GM12864 (cell line): ENCODE data around the gene CPNE5.

Experiments used
- DNase-seq: peaks from one replicate; pipeline ENCODE4 v3.0.0-alpha.2; 2011; ENCODE audit warnings: low read depth
- H3K4me3 ChIP-seq: 2 replicates; pipeline ENCODE4 v1.5.1; 2011; ENCODE audit warnings: mild to moderate bottlenecking, low read depth, low read length, control low read depth
- TF ChIP-seq, protein P1 (sequence below): IDR thresholded peaks from 2 replicates; pipeline ENCODE4 v1.5.1; 2011; ENCODE audit warnings: low read depth, mild to moderate bottlenecking, moderate library complexity, low read length, control low read depth, inconsistent platforms; ENCODE audit errors: missing control alignments

Gene CPNE5

DNA sequence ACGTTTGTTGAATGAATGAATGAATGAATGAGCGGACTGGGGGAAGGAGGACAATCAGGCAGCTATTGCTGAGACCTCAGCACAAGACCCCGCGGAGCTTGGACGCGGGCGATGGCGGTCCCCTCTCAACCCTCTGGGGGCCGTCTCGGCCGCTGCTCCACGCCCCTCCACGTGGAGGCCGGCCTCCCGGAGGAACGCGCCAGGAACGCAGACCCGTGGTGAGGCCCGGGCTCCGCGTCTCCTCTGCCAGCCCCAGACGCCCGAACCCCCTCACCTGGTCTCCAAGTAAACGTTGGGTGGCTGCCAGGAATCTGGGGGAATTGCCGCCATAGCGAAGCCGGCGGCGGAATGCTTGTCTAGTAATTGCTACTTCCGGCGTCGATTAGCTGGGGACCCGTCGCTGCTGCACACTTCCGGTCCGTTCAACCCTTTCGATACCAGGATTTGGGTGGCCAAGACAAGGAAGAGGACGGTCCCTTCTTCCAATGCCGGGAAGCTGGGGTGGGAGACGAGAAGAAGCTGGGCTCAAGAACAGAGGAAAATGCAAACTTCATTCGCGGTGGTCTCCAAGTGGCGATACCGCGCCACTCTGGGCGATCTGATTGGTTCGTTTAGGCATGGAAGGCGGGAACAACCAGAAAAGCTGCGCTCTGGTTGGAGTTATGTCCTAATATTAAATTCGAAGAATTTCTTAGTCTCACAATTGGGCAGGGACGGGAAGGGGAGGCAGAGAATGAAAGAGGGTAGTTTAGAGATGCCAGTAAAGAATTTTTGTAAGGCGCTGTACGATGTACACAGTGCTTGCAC lies 35.4 kb upstream of the CPNE5 start, which contains the start of gene PPIL1:
PPIL1 (minus strand) TSS at position 361 of the 807 bp plus-strand sequence; CDS start at position 330, 31 bp downstream.
- TF ChIP-seq, protein P1, sequence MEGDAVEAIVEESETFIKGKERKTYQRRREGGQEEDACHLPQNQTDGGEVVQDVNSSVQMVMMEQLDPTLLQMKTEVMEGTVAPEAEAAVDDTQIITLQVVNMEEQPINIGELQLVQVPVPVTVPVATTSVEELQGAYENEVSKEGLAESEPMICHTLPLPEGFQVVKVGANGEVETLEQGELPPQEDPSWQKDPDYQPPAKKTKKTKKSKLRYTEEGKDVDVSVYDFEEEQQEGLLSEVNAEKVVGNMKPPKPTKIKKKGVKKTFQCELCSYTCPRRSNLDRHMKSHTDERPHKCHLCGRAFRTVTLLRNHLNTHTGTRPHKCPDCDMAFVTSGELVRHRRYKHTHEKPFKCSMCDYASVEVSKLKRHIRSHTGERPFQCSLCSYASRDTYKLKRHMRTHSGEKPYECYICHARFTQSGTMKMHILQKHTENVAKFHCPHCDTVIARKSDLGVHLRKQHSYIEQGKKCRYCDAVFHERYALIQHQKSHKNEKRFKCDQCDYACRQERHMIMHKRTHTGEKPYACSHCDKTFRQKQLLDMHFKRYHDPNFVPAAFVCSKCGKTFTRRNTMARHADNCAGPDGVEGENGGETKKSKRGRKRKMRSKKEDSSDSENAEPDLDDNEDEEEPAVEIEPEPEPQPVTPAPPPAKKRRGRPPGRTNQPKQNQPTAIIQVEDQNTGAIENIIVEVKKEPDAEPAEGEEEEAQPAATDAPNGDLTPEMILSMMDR, result peak; percentile 2
- peak within 1 kb of the TSS; percentile 87 for H3K4me3 ChIP-seq
- DNase-seq, result peak; percentile 75

DNA sequence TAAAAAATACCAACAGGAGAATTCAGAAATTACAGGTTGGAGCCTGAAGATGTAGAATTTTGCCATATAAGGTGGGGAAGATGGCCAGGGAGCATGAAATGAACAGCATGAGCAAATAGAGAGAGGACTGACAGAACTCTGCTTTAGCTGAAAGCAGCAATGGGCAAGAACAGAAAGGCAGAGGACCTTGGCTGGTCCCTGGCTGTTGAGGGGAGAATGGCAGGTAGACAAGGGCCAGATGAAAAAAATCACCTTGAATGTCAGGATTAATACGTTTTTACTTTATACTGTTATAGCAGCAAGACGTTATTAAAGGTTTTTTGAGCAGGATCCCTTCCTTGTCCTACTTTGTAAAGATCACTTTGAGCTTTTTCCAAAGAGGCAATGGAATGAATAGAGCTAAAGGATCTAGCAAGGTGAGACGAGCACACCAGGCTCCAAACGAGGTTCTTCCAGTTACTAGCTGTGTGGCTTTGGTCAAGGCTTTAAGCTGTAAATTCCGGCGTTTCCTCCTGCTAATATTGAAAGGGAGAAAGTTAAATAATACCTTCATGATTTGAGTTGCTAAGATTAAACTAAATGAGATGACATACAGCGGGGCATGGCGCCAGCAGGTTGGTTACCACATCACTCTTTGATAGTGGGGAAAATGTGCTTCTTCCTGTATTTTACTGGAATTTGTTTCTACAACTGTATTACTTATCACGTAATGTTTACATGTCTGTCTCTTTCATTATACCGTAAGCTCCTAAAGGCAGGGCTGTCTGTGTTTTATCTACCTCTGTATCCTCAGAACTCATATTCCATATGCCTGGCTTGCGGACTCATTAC lies 34.6 kb upstream of the CPNE5 start:
- DNase-seq, result no peak
- TF ChIP-seq, protein P1, result peak; percentile 43
- peak overlapping the region; percentile 87 for H3K4me3 ChIP-seq

DNA sequence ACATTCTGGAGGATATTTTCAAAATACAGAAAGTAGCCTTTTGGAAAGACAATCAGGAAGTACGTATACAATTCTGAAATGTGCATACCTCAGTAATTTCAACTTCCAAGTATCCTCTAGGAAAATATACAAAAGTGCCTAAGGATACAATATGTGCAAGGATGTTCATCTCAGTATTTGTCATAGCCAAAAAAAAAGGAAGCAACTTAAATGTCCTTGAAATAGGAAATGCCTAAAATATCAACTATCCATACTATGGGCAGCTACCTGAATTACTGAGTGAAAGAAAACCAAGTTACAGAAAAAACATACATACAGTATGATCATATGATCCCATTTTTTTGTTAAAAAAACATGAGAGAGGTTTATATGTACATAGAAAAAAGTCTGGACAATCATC lies 33.9 kb upstream of the CPNE5 start:
- no peak overlapping the region; the same call in 1 of the 2 replicates for H3K4me3 ChIP-seq
- TF ChIP-seq, protein P1, result no peak
- no peak for DNase-seq

DNA sequence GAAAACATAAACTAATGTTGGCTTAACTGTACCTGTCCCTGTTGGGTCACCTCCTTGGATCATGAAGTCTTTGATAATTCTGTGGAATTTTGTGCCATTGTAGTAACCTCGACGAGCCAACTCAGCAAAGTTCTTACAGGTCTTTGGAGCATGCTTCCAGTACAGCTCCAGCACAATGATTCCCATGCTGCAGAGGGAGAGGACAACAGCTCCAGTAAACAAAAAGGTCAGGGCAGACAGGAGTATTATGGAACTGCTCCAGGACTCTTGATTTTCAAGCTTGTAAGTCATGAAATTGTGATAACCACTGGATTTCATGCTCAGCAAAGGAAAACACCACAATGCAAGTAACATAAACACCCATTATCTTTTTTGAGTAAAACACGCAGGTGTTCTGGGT lies 32.4 kb upstream of the CPNE5 start:
- H3K4me3 ChIP-seq, result no peak overlapping the region
- TF ChIP-seq, protein P1, result no peak
- DNase-seq, result no peak

DNA sequence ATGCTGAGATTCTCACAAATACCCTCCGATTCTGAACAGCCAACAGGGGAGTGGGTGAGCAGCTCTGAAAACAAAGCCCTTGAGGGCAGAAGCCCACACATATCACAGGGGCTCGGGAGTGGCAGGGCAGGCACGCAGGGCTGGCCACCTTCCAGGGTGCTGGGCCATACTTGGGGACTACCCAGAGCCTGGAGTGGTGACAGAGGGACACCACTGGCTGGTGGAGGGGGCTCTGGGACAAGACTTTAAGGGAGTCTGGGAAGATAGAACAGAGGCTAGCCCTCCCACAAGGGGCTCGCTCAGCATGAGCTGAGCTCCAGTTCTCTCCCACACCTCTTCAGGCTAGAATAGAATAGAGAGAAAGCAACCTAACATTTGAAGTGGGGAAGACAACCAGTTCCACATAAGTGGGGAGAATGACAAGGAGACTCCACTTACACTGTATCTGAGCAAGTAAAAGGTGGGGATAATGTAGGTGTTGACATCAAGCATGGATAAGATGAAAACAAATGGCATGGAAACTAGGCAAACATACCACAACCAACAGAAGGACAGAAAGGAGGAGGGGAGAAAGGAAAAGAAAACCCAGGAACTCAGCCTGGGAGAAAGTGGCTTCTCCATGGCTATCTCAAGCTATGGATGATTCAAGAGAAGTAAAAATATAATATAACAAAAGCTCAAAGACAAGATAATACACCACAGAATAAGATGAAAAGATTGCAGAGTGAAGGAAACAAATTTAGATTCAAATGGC lies 28.4 kb upstream of the CPNE5 start:
- H3K4me3 ChIP-seq, result no peak overlapping the region
- TF ChIP-seq, protein P1, result no peak
- no peak for DNase-seq

DNA sequence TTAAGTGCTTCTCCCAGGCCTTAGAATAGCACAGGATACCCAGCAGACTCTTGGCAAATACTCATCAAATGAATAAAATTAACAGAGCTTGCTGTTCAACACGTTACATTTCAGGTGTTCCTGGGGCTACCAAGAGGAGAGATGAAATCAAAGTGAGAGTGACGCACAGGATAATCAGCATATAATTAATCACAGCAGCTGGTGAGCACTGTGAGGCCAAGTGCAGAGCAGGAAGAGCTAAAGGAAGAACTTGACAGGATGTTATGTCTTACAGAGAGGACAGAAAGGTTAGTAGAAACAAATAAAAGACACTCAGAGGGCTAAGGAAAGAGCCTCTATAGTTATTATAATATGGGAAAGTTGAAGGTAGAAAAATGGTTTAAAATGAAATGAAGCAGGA lies 26.6 kb upstream of the CPNE5 start:
- H3K4me3 ChIP-seq, result no peak overlapping the region
- no peak for DNase-seq
- TF ChIP-seq, protein P1, result no peak
